IMR-90 (cell line): ENCODE data around the gene ZNF451.

Experiments
- BHLHE40 ChIP-seq: fragments of 150-350 bp; IDR thresholded peaks from 2 replicates; pipeline ENCODE4 v1.6.1; 2016; ENCODE audit warnings: mild to moderate bottlenecking, low read depth, low read length
- CEBPB ChIP-seq: IDR thresholded peaks from 2 replicates; pipeline ENCODE4 v1.6.1; 2012; ENCODE audit warnings: low read depth, low read length, improper control_type of control experiment
- CHD1 ChIP-seq: IDR thresholded peaks from 2 replicates; pipeline ENCODE4 v1.6.1; 2012; ENCODE audit warnings: low read depth, low read length, improper control_type of control experiment
- FOS ChIP-seq: fragments of 150-350 bp; IDR thresholded peaks from 2 replicates; pipeline ENCODE4 v1.6.1; 2016; ENCODE audit warnings: low read depth, low read length
- MAFK ChIP-seq: IDR thresholded peaks from 2 replicates; pipeline ENCODE4 v1.6.1; 2012; ENCODE audit warnings: low read depth, low read length, improper control_type of control experiment
- MAZ ChIP-seq: IDR thresholded peaks from 2 replicates; pipeline ENCODE4 v1.6.1; 2012; ENCODE audit warnings: low read depth, mild to moderate bottlenecking, low read length, improper control_type of control experiment, moderate library complexity, borderline replicate concordance
- POLR2A ChIP-seq: IDR thresholded peaks from 2 replicates; pipeline ENCODE4 v1.6.1; 2012; ENCODE audit warnings: mild to moderate bottlenecking, low read depth, low read length
- RAD21 ChIP-seq: IDR thresholded peaks from 2 replicates; pipeline ENCODE4 v1.6.1; 2012; ENCODE audit warnings: low read length, improper control_type of control experiment
- RCOR1 ChIP-seq: IDR thresholded peaks from 2 replicates; pipeline ENCODE4 v1.6.1; 2012; ENCODE audit warnings: mild to moderate bottlenecking, low read length, improper control_type of control experiment; ENCODE audit not compliant: insufficient replicate concordance
- RFX5 ChIP-seq: IDR thresholded peaks from 2 replicates; pipeline ENCODE4 v1.8.0; 2012; ENCODE audit warnings: low read depth, mild to moderate bottlenecking, low read length, moderate library complexity
- SMC3 ChIP-seq: fragments of 150-350 bp; IDR thresholded peaks from 2 replicates; pipeline ENCODE4 v1.6.1; 2016; ENCODE audit warnings: low read depth, mild to moderate bottlenecking, antibody characterized with exemption, low read length, moderate library complexity
- TF ChIP-seq, protein P1 (sequence below): conservative IDR thresholded peaks from 2 replicates; pipeline ENCODE4 v1.5.1; 2012; ENCODE audit warnings: mild to moderate bottlenecking, low read depth, low read length, improper control_type of control experiment
- TF ChIP-seq, protein P2 (sequence below): fragments of 150-350 bp; IDR thresholded peaks from 2 replicates; pipeline ENCODE4 v1.6.1; 2017; ENCODE audit warnings: mild to moderate bottlenecking, antibody characterized with exemption, low read length, low read depth

DNA sequence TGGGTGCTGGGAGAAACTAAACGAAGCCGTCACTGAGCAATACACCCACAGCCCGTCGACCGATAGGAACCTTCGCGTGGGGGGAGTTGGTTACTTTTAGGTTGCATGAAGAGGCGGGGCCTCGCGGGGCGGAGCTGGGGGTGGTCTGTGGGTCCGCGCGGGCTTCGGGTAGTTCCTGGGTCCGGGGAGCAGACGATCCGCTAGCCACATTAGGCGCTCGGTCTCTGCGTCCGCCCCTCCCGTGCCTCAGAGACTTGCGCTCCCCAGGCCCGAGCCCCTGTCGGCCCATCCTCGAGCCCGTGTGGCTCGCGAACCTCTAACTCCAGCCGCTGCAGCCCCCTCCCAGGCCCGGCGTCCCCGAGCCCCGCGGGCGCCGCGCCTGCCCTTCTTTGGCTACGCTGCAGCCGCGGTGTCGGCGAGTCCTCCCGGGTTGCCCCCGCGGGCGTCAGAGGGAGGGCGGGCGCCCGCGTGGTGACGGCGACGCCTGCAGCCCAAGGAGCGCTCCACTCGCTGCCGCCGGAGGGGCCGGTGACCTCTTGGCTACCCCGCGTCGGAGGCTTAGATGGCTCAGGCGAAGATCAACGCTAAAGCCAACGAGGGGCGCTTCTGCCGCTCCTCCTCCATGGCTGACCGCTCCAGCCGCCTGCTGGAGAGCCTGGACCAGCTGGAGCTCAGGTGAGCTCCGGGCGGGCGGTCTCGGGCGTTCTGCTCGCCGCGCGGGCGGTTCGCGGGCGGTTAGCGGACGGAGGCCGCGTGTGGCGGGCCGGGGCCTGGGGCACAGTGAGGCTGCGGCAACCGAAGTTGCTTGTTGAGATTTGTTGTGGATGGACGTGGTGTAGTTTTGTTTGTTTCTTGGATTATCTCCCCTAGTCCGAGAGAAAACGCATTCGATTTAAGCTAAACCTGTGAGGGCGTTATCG lies 82.4 kb downstream of the ZNF451 start, which contains the start of gene BAG2:
- TF ChIP-seq, protein P1, sequence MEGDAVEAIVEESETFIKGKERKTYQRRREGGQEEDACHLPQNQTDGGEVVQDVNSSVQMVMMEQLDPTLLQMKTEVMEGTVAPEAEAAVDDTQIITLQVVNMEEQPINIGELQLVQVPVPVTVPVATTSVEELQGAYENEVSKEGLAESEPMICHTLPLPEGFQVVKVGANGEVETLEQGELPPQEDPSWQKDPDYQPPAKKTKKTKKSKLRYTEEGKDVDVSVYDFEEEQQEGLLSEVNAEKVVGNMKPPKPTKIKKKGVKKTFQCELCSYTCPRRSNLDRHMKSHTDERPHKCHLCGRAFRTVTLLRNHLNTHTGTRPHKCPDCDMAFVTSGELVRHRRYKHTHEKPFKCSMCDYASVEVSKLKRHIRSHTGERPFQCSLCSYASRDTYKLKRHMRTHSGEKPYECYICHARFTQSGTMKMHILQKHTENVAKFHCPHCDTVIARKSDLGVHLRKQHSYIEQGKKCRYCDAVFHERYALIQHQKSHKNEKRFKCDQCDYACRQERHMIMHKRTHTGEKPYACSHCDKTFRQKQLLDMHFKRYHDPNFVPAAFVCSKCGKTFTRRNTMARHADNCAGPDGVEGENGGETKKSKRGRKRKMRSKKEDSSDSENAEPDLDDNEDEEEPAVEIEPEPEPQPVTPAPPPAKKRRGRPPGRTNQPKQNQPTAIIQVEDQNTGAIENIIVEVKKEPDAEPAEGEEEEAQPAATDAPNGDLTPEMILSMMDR: no peak
- peak; percentile 85 for TF ChIP-seq POLR2A
- TF ChIP-seq RFX5: no peak
- no peak; the same call in 1 of the 2 replicates for TF ChIP-seq CHD1
- TF ChIP-seq BHLHE40: peak; percentile 90
- no peak for TF ChIP-seq FOS
- TF ChIP-seq, protein P2, sequence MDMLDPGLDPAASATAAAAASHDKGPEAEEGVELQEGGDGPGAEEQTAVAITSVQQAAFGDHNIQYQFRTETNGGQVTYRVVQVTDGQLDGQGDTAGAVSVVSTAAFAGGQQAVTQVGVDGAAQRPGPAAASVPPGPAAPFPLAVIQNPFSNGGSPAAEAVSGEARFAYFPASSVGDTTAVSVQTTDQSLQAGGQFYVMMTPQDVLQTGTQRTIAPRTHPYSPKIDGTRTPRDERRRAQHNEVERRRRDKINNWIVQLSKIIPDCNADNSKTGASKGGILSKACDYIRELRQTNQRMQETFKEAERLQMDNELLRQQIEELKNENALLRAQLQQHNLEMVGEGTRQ: no peak
- peak; percentile 61; the same call in 1 of the 2 replicates for TF ChIP-seq MAZ
- TF ChIP-seq SMC3: no peak
- no peak for TF ChIP-seq RAD21
- no peak for TF ChIP-seq RCOR1
- no peak for TF ChIP-seq CEBPB
- TF ChIP-seq MAFK: no peak
